ENCODE data around the gene SIMC1. TPM values are rescaled to one million over a fixed set of nuclear protein-coding genes. Genes with fewer than 3 reads are reported as not detected.
"Not testable (repeated sequence)": the region's sequence is repeated elsewhere in the genome, so short reads cannot be mapped to it uniquely, and the experiment has no call there.

The SIMC1 gene
- total RNA-seq, 1 donor from 2014 or later, result 7.3 TPM

GRCh38 chr5:176244318-176244717 is 6.1 kb downstream of the SIMC1 start:
- H3K27ac ChIP-seq (ENCODE audit: low read depth, low read length); H3K4me3 ChIP-seq (ENCODE audit: low read length in 3 of 3); H3K36me3 ChIP-seq (ENCODE audit: control insufficient read depth in 3 of 3, insufficient read depth in 3 of 3, low read length in 3 of 3); H3K9ac ChIP-seq (ENCODE audit: low read depth in 1 of 3, low read length in 3 of 3); H3K9me3 ChIP-seq (ENCODE audit: control insufficient read depth in 3 of 3, low read length in 3 of 3); H3K4me1 ChIP-seq (ENCODE audit: control insufficient read depth in 3 of 3, insufficient read depth in 3 of 3, low read length in 3 of 3); H3K27me3 ChIP-seq (ENCODE audit: control insufficient read depth in 3 of 3, insufficient read depth in 3 of 3, low read length in 3 of 3): not testable (repeated sequence)

GRCh38 chr5:176245074-176245473 is 6.8 kb downstream of the SIMC1 start:
- not testable (repeated sequence) for H3K27ac ChIP-seq (ENCODE audit: low read depth, low read length); H3K27me3 ChIP-seq (ENCODE audit: control insufficient read depth in 3 of 3, insufficient read depth in 3 of 3, low read length in 3 of 3); H3K4me3 ChIP-seq (ENCODE audit: low read length in 3 of 3); H3K9ac ChIP-seq (ENCODE audit: low read depth in 1 of 3, low read length in 3 of 3); H3K9me3 ChIP-seq (ENCODE audit: control insufficient read depth in 3 of 3, low read length in 3 of 3); H3K36me3 ChIP-seq (ENCODE audit: control insufficient read depth in 3 of 3, insufficient read depth in 3 of 3, low read length in 3 of 3); H3K4me1 ChIP-seq (ENCODE audit: control insufficient read depth in 3 of 3, insufficient read depth in 3 of 3, low read length in 3 of 3)

GRCh38 chr5:176245489-176245888 is 7.3 kb downstream of the SIMC1 start:
- not testable (repeated sequence) for H3K27ac ChIP-seq (ENCODE audit: low read depth, low read length); H3K27me3 ChIP-seq (ENCODE audit: control insufficient read depth in 3 of 3, insufficient read depth in 3 of 3, low read length in 3 of 3); H3K9me3 ChIP-seq (ENCODE audit: control insufficient read depth in 3 of 3, low read length in 3 of 3); H3K4me1 ChIP-seq (ENCODE audit: control insufficient read depth in 3 of 3, insufficient read depth in 3 of 3, low read length in 3 of 3); H3K36me3 ChIP-seq (ENCODE audit: control insufficient read depth in 3 of 3, insufficient read depth in 3 of 3, low read length in 3 of 3); H3K9ac ChIP-seq (ENCODE audit: low read depth in 1 of 3, low read length in 3 of 3); H3K4me3 ChIP-seq (ENCODE audit: low read length in 3 of 3)

- not testable (repeated sequence) for H3K4me3 ChIP-seq (ENCODE audit: low read length in 3 of 3); H3K27me3 ChIP-seq (ENCODE audit: control insufficient read depth in 3 of 3, insufficient read depth in 3 of 3, low read length in 3 of 3); H3K27ac ChIP-seq (ENCODE audit: low read depth, low read length); H3K4me1 ChIP-seq (ENCODE audit: control insufficient read depth in 3 of 3, insufficient read depth in 3 of 3, low read length in 3 of 3); H3K9me3 ChIP-seq (ENCODE audit: control insufficient read depth in 3 of 3, low read length in 3 of 3); H3K36me3 ChIP-seq (ENCODE audit: control insufficient read depth in 3 of 3, insufficient read depth in 3 of 3, low read length in 3 of 3); H3K9ac ChIP-seq (ENCODE audit: low read depth in 1 of 3, low read length in 3 of 3)
Observed at GRCh38 chr5:176250691-176251090, 12.5 kb downstream of the SIMC1 start.

- not testable (repeated sequence) for H3K4me1 ChIP-seq (ENCODE audit: control insufficient read depth in 3 of 3, insufficient read depth in 3 of 3, low read length in 3 of 3); H3K36me3 ChIP-seq (ENCODE audit: control insufficient read depth in 3 of 3, insufficient read depth in 3 of 3, low read length in 3 of 3); H3K9me3 ChIP-seq (ENCODE audit: control insufficient read depth in 3 of 3, low read length in 3 of 3); H3K9ac ChIP-seq (ENCODE audit: low read depth in 1 of 3, low read length in 3 of 3); H3K4me3 ChIP-seq (ENCODE audit: low read length in 3 of 3); H3K27me3 ChIP-seq (ENCODE audit: control insufficient read depth in 3 of 3, insufficient read depth in 3 of 3, low read length in 3 of 3); H3K27ac ChIP-seq (ENCODE audit: low read depth, low read length)
Observed at GRCh38 chr5:176252171-176252570, 13.9 kb downstream of the SIMC1 start.

GRCh38 chr5:176253370-176254065 is 15.3 kb downstream of the SIMC1 start:
- not testable (repeated sequence) for H3K27me3 ChIP-seq (ENCODE audit: control insufficient read depth in 3 of 3, insufficient read depth in 3 of 3, low read length in 3 of 3); H3K27ac ChIP-seq (ENCODE audit: low read depth, low read length); H3K9ac ChIP-seq (ENCODE audit: low read depth in 1 of 3, low read length in 3 of 3); H3K9me3 ChIP-seq (ENCODE audit: control insufficient read depth in 3 of 3, low read length in 3 of 3); H3K36me3 ChIP-seq (ENCODE audit: control insufficient read depth in 3 of 3, insufficient read depth in 3 of 3, low read length in 3 of 3); H3K4me3 ChIP-seq (ENCODE audit: low read length in 3 of 3); H3K4me1 ChIP-seq (ENCODE audit: control insufficient read depth in 3 of 3, insufficient read depth in 3 of 3, low read length in 3 of 3)

- not testable (repeated sequence) for H3K27ac ChIP-seq (ENCODE audit: low read depth, low read length); H3K9ac ChIP-seq (ENCODE audit: low read depth in 1 of 3, low read length in 3 of 3); H3K36me3 ChIP-seq (ENCODE audit: control insufficient read depth in 3 of 3, insufficient read depth in 3 of 3, low read length in 3 of 3); H3K4me1 ChIP-seq (ENCODE audit: control insufficient read depth in 3 of 3, insufficient read depth in 3 of 3, low read length in 3 of 3); H3K9me3 ChIP-seq (ENCODE audit: control insufficient read depth in 3 of 3, low read length in 3 of 3); H3K4me3 ChIP-seq (ENCODE audit: low read length in 3 of 3); H3K27me3 ChIP-seq (ENCODE audit: control insufficient read depth in 3 of 3, insufficient read depth in 3 of 3, low read length in 3 of 3)
Observed at GRCh38 chr5:176254066-176254393, 15.8 kb downstream of the SIMC1 start.

GRCh38 chr5:176257871-176258505 is 19.8 kb downstream of the SIMC1 start:
- H3K9ac ChIP-seq (ENCODE audit: low read depth in 1 of 3, low read length in 3 of 3), result not testable (repeated sequence)

GRCh38 chr5:176260682-176261081 is 22.5 kb downstream of the SIMC1 start:
- H3K27ac ChIP-seq (ENCODE audit: low read depth, low read length); H3K4me3 ChIP-seq (ENCODE audit: low read length in 3 of 3); H3K4me1 ChIP-seq (ENCODE audit: control insufficient read depth in 3 of 3, insufficient read depth in 3 of 3, low read length in 3 of 3); H3K9me3 ChIP-seq (ENCODE audit: control insufficient read depth in 3 of 3, low read length in 3 of 3); H3K9ac ChIP-seq (ENCODE audit: low read depth in 1 of 3, low read length in 3 of 3); H3K36me3 ChIP-seq (ENCODE audit: control insufficient read depth in 3 of 3, insufficient read depth in 3 of 3, low read length in 3 of 3); H3K27me3 ChIP-seq (ENCODE audit: control insufficient read depth in 3 of 3, insufficient read depth in 3 of 3, low read length in 3 of 3): not testable (repeated sequence)

More at GRCh38 chr5:176257871-176258505, 19.8 kb downstream of the SIMC1 start:
- H3K9me3 ChIP-seq (ENCODE audit: control insufficient read depth in 3 of 3, low read length in 3 of 3); H3K27ac ChIP-seq (ENCODE audit: low read depth, low read length); H3K27me3 ChIP-seq (ENCODE audit: control insufficient read depth in 3 of 3, insufficient read depth in 3 of 3, low read length in 3 of 3); H3K4me1 ChIP-seq (ENCODE audit: control insufficient read depth in 3 of 3, insufficient read depth in 3 of 3, low read length in 3 of 3); H3K36me3 ChIP-seq (ENCODE audit: control insufficient read depth in 3 of 3, insufficient read depth in 3 of 3, low read length in 3 of 3); H3K4me3 ChIP-seq (ENCODE audit: low read length in 3 of 3): not testable (repeated sequence)

GRCh38 chr5:176266448-176266847 is 28.2 kb downstream of the SIMC1 start:
- H3K4me1 ChIP-seq (ENCODE audit: control insufficient read depth in 3 of 3, insufficient read depth in 3 of 3, low read length in 3 of 3); H3K9me3 ChIP-seq (ENCODE audit: control insufficient read depth in 3 of 3, low read length in 3 of 3); H3K36me3 ChIP-seq (ENCODE audit: control insufficient read depth in 3 of 3, insufficient read depth in 3 of 3, low read length in 3 of 3); H3K27ac ChIP-seq (ENCODE audit: low read depth, low read length); H3K27me3 ChIP-seq (ENCODE audit: control insufficient read depth in 3 of 3, insufficient read depth in 3 of 3, low read length in 3 of 3); H3K9ac ChIP-seq (ENCODE audit: low read depth in 1 of 3, low read length in 3 of 3); H3K4me3 ChIP-seq (ENCODE audit: low read length in 3 of 3): not testable (repeated sequence)
